ENCODE data around the gene CPA1. TPM values are rescaled to one million over a fixed set of nuclear protein-coding genes. Genes with fewer than 3 reads are reported as not detected.

Gene CPA1
- total RNA-seq, 5 donors from 2014 or later (not counting 1 experiment from before 2014, with no cell fraction given) = 15.8 to 22.5 (median 16.0) TPM; not detected in 2

- H3K9me3 Mint-ChIP-seq = peaks cover 0 to 5% (median 0%) of the 10 kb centered on the region in 3 donors
- CTCF ChIA-PET = no interaction called here
- no peaks in the 10 kb centered on the region for H3K4me1 Mint-ChIP-seq
- DNase-seq (no peak), ATAC-seq (replicated peaks in 1 of 4) (no peak)
- no peak overlapping the region for H3K27ac Mint-ChIP-seq
- no CpG with 5 or more reads among the region's 4 CpGs for WGBS (ENCODE audit: insufficient coverage)
- H3K4me3 ChIP-seq (ENCODE audit: control insufficient read depth in 1 of 2, extremely low read depth in 1 of 2, low read length in 1 of 2) = no peak overlapping the region
- H3K27ac ChIP-seq (ENCODE audit: low read length) = no peak overlapping the region
- H3K4me1 ChIP-seq (ENCODE audit: control insufficient read depth in 1 of 2, extremely low read depth in 1 of 2, insufficient read depth in 2 of 2, low read length in 2 of 2) = no peaks in the 10 kb centered on the region
- no peak overlapping the region for H3K4me3 Mint-ChIP-seq
- no peaks in the 10 kb centered on the region for H3K36me3 ChIP-seq (ENCODE audit: control insufficient read depth in 2 of 2, extremely low read depth in 1 of 2, insufficient read depth in 1 of 2, low read length in 1 of 2)
- no peaks in the 10 kb centered on the region for H3K9me3 ChIP-seq
- POLR2A ChIA-PET = no interaction called here
- peaks cover 0 to 3% of the 10 kb centered on the region in 2 experiments for H3K27me3 ChIP-seq (replicated peaks in 1 of 2; ENCODE audit: control insufficient read depth in 2 of 2, extremely low read depth in 1 of 2, insufficient read depth in 2 of 2, low read length in 1 of 2)
- H3K36me3 Mint-ChIP-seq = no peaks in the 10 kb centered on the region
- H3K27me3 Mint-ChIP-seq = peaks cover 0 to 2% of the 10 kb centered on the region in 2 donors
Measured at GRCh38 chr7:130341882-130342281, 38.4 kb upstream of the CPA1 start.

GRCh38 chr7:130342701-130343380, 37.5 kb upstream of the CPA1 start:
- ATAC-seq (replicated peaks in 1 of 4) (no peak), DNase-seq (no peak)
- no peaks in the 10 kb centered on the region for H3K36me3 ChIP-seq (ENCODE audit: control insufficient read depth in 2 of 2, extremely low read depth in 1 of 2, insufficient read depth in 1 of 2, low read length in 1 of 2)
- CTCF ChIA-PET = no interaction called here
- H3K27me3 Mint-ChIP-seq = peaks cover 0 to 3% of the 10 kb centered on the region in 2 donors
- H3K9me3 Mint-ChIP-seq = peaks cover 0 to 5% (median 0%) of the 10 kb centered on the region in 3 donors
- no peaks in the 10 kb centered on the region for H3K36me3 Mint-ChIP-seq
- H3K27ac Mint-ChIP-seq = no peak overlapping the region
- H3K4me3 ChIP-seq (ENCODE audit: control insufficient read depth in 1 of 2, extremely low read depth in 1 of 2, low read length in 1 of 2) = no peak overlapping the region
- no peak overlapping the region for H3K27ac ChIP-seq (ENCODE audit: low read length)
- no peak overlapping the region for H3K4me3 Mint-ChIP-seq
- H3K27me3 ChIP-seq (replicated peaks in 1 of 2; ENCODE audit: control insufficient read depth in 2 of 2, extremely low read depth in 1 of 2, insufficient read depth in 2 of 2, low read length in 1 of 2) = peaks cover 0 to 13% of the 10 kb centered on the region in 2 experiments
- no peaks in the 10 kb centered on the region for H3K9me3 ChIP-seq
- no peaks in the 10 kb centered on the region for H3K4me1 ChIP-seq (ENCODE audit: control insufficient read depth in 1 of 2, extremely low read depth in 1 of 2, insufficient read depth in 2 of 2, low read length in 2 of 2)
- H3K4me1 Mint-ChIP-seq = no peaks in the 10 kb centered on the region
- WGBS (ENCODE audit: insufficient coverage) = no CpG with 5 or more reads among the region's 3 CpGs
- POLR2A ChIA-PET = interaction anchor here in 1 of 2 donors (0.6 kb wide), 1 partner anchor 53 kb away, joined by 3 read pairs; no protein-coding TSS in a partner anchor

- Mint-ChIP-seq H3K27me3 (peaks cover 0 to 3% of the 10 kb centered on the region in 2 donors), H3K36me3 (no peaks in the 10 kb centered on the region), H3K9me3 (peaks cover 0 to 5% (median 0%) of the 10 kb centered on the region in 3 donors), H3K4me1 (no peaks in the 10 kb centered on the region), H3K4me3 (no peak within 1 kb of the TSS), H3K27ac (no peak within 1 kb of the TSS)
- 100% methylated on average over 1 of the region's 5 CpGs for WGBS (ENCODE audit: insufficient coverage)
- H3K4me1 ChIP-seq (ENCODE audit: control insufficient read depth in 1 of 2, extremely low read depth in 1 of 2, insufficient read depth in 2 of 2, low read length in 2 of 2) = no peaks in the 10 kb centered on the region
- H3K27ac ChIP-seq (ENCODE audit: low read length) = no peak within 1 kb of the TSS
- POLR2A ChIA-PET = interaction anchor here in 1 of 2 donors (0.6 kb wide), 1 partner anchor 30 kb away, joined by 4 read pairs; no protein-coding TSS in a partner anchor
- peaks cover 0 to 15% of the 10 kb centered on the region in 2 experiments for H3K27me3 ChIP-seq (replicated peaks in 1 of 2; ENCODE audit: control insufficient read depth in 2 of 2, extremely low read depth in 1 of 2, insufficient read depth in 2 of 2, low read length in 1 of 2)
- CTCF ChIA-PET = no interaction called here
- H3K36me3 ChIP-seq (ENCODE audit: control insufficient read depth in 2 of 2, extremely low read depth in 1 of 2, insufficient read depth in 1 of 2, low read length in 1 of 2) = no peaks in the 10 kb centered on the region
- DNase-seq = no peak
- H3K4me3 ChIP-seq (ENCODE audit: control insufficient read depth in 1 of 2, extremely low read depth in 1 of 2, low read length in 1 of 2) = no peak within 1 kb of the TSS
- no peak for ATAC-seq (replicated peaks in 1 of 4)
- no peaks in the 10 kb centered on the region for H3K9me3 ChIP-seq
Measured at GRCh38 chr7:130344271-130344866, 35.9 kb upstream of the CPA1 start, which contains the start of gene CPA5. Gene CPA5, plus strand, starts transcription at chr7:130344816. Its CDS starts 1,670 bp downstream, at chr7:130346486.

GRCh38 chr7:130345136-130345535, 35.2 kb upstream of the CPA1 start:
- H3K4me3 Mint-ChIP-seq = no peak overlapping the region
- peaks cover 0 to 7% of the 10 kb centered on the region in 2 donors for H3K27me3 Mint-ChIP-seq
- Histone ChIP-seq H3K9me3 (no peaks in the 10 kb centered on the region), H3K4me1 (ENCODE audit: control insufficient read depth in 1 of 2, extremely low read depth in 1 of 2, insufficient read depth in 2 of 2, low read length in 2 of 2) (no peaks in the 10 kb centered on the region), H3K4me3 (ENCODE audit: control insufficient read depth in 1 of 2, extremely low read depth in 1 of 2, low read length in 1 of 2) (no peak overlapping the region), H3K27me3 (replicated peaks in 1 of 2; ENCODE audit: control insufficient read depth in 2 of 2, extremely low read depth in 1 of 2, insufficient read depth in 2 of 2, low read length in 1 of 2) (peaks cover 0 to 19% of the 10 kb centered on the region in 2 experiments), H3K27ac (ENCODE audit: low read length) (no peak overlapping the region), H3K36me3 (ENCODE audit: control insufficient read depth in 2 of 2, extremely low read depth in 1 of 2, insufficient read depth in 1 of 2, low read length in 1 of 2) (no peaks in the 10 kb centered on the region)
- no peak overlapping the region for H3K27ac Mint-ChIP-seq
- H3K4me1 Mint-ChIP-seq = peaks cover 0 to 3% (median 0%) of the 10 kb centered on the region in 3 donors
- ChIA-PET CTCF (interaction anchor here in 1 of 2 donors (0.6 kb wide), 1 partner anchor 46 kb away, joined by 4 read pairs; no protein-coding TSS in a partner anchor), POLR2A (no interaction called here)
- no peaks in the 10 kb centered on the region for H3K36me3 Mint-ChIP-seq
- ATAC-seq (replicated peaks in 1 of 4) (no peak), DNase-seq (no peak)
- WGBS (ENCODE audit: insufficient coverage) = 71% methylated on average over 1 of the region's 8 CpGs
- H3K9me3 Mint-ChIP-seq = peaks cover 0 to 5% (median 0%) of the 10 kb centered on the region in 3 donors

- Histone ChIP-seq H3K27ac (ENCODE audit: low read length) (no peak overlapping the region), H3K4me3 (ENCODE audit: control insufficient read depth in 1 of 2, extremely low read depth in 1 of 2, low read length in 1 of 2) (no peak overlapping the region), H3K9me3 (no peaks in the 10 kb centered on the region), H3K36me3 (ENCODE audit: control insufficient read depth in 2 of 2, extremely low read depth in 1 of 2, insufficient read depth in 1 of 2, low read length in 1 of 2) (no peaks in the 10 kb centered on the region), H3K4me1 (ENCODE audit: control insufficient read depth in 1 of 2, extremely low read depth in 1 of 2, insufficient read depth in 2 of 2, low read length in 2 of 2) (peaks cover 0 to under 1% of the 10 kb centered on the region in 2 experiments), H3K27me3 (replicated peaks in 1 of 2; ENCODE audit: control insufficient read depth in 2 of 2, extremely low read depth in 1 of 2, insufficient read depth in 2 of 2, low read length in 1 of 2) (peaks cover 0 to 25% of the 10 kb centered on the region in 2 experiments)
- peaks cover 0 to 5% (median 2%) of the 10 kb centered on the region in 3 donors for H3K4me1 Mint-ChIP-seq
- no peaks in the 10 kb centered on the region for H3K36me3 Mint-ChIP-seq
- ChIA-PET POLR2A (no interaction called here), CTCF (interaction anchor here in 1 of 2 donors (0.6 kb wide), 1 partner anchor 46 kb away, joined by 4 read pairs; no protein-coding TSS in a partner anchor)
- no peak overlapping the region for H3K27ac Mint-ChIP-seq
- no peak for ATAC-seq (replicated peaks in 1 of 4)
- peaks cover 0 to 9% of the 10 kb centered on the region in 2 donors for H3K27me3 Mint-ChIP-seq
- H3K9me3 Mint-ChIP-seq = peaks cover 0 to 5% (median 0%) of the 10 kb centered on the region in 3 donors
- WGBS (ENCODE audit: insufficient coverage) = 74% methylated on average over 2 of the region's 5 CpGs
- no peak for DNase-seq
- H3K4me3 Mint-ChIP-seq = no peak overlapping the region
Measured at GRCh38 chr7:130345725-130346124, 34.6 kb upstream of the CPA1 start.

- ChIA-PET CTCF (no interaction called here), POLR2A (no interaction called here)
- Histone ChIP-seq H3K27ac (ENCODE audit: low read length) (no peak overlapping the region), H3K9me3 (no peaks in the 10 kb centered on the region), H3K4me3 (ENCODE audit: control insufficient read depth in 1 of 2, extremely low read depth in 1 of 2, low read length in 1 of 2) (no peak overlapping the region), H3K36me3 (ENCODE audit: control insufficient read depth in 2 of 2, extremely low read depth in 1 of 2, insufficient read depth in 1 of 2, low read length in 1 of 2) (no peaks in the 10 kb centered on the region), H3K27me3 (replicated peaks in 1 of 2; ENCODE audit: control insufficient read depth in 2 of 2, extremely low read depth in 1 of 2, insufficient read depth in 2 of 2, low read length in 1 of 2) (peaks cover 0 to 30% of the 10 kb centered on the region in 2 experiments), H3K4me1 (ENCODE audit: control insufficient read depth in 1 of 2, extremely low read depth in 1 of 2, insufficient read depth in 2 of 2, low read length in 2 of 2) (peaks cover 0 to 6% of the 10 kb centered on the region in 2 experiments)
- no peak overlapping the region for H3K27ac Mint-ChIP-seq
- H3K9me3 Mint-ChIP-seq = peaks cover 0 to 5% (median 0%) of the 10 kb centered on the region in 3 donors
- peaks cover 0 to 12% of the 10 kb centered on the region in 2 donors for H3K27me3 Mint-ChIP-seq
- H3K36me3 Mint-ChIP-seq = no peaks in the 10 kb centered on the region
- DNase-seq (no peak), ATAC-seq (replicated peaks in 1 of 4) (peak in 1 of 4 experiments; percentile 6)
- H3K4me3 Mint-ChIP-seq = no peak overlapping the region
- WGBS (ENCODE audit: insufficient coverage) = 84% methylated on average over 9 of the region's 10 CpGs
- H3K4me1 Mint-ChIP-seq = peaks cover 0 to 9% (median 6%) of the 10 kb centered on the region in 3 donors
Measured at GRCh38 chr7:130346177-130346905, 34.0 kb upstream of the CPA1 start.

Measured in T-cell (primary cell).